Measurements from ENCODE around the gene MALAT1. TPM values are rescaled to one million over a fixed set of nuclear protein-coding genes. Genes with fewer than 3 reads are reported as not detected.

The MALAT1 gene
- total and polyA plus RNA-seq, 10 of the 15 experiments (the other 5 are each of a cell fraction or from before 2014, with no cell fraction given): 448 to 8,160 (median 2,019) TPM

DNA sequence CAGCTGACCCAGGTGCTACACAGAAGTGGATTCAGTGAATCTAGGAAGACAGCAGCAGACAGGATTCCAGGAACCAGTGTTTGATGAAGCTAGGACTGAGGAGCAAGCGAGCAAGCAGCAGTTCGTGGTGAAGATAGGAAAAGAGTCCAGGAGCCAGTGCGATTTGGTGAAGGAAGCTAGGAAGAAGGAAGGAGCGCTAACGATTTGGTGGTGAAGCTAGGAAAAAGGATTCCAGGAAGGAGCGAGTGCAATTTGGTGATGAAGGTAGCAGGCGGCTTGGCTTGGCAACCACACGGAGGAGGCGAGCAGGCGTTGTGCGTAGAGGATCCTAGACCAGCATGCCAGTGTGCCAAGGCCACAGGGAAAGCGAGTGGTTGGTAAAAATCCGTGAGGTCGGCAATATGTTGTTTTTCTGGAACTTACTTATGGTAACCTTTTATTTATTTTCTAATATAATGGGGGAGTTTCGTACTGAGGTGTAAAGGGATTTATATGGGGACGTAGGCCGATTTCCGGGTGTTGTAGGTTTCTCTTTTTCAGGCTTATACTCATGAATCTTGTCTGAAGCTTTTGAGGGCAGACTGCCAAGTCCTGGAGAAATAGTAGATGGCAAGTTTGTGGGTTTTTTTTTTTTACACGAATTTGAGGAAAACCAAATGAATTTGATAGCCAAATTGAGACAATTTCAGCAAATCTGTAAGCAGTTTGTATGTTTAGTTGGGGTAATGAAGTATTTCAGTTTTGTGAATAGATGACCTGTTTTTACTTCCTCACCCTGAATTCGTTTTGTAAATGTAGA, 1.7 kb downstream of the MALAT1 start (continued):
- TF ChIP-seq, protein P1, sequence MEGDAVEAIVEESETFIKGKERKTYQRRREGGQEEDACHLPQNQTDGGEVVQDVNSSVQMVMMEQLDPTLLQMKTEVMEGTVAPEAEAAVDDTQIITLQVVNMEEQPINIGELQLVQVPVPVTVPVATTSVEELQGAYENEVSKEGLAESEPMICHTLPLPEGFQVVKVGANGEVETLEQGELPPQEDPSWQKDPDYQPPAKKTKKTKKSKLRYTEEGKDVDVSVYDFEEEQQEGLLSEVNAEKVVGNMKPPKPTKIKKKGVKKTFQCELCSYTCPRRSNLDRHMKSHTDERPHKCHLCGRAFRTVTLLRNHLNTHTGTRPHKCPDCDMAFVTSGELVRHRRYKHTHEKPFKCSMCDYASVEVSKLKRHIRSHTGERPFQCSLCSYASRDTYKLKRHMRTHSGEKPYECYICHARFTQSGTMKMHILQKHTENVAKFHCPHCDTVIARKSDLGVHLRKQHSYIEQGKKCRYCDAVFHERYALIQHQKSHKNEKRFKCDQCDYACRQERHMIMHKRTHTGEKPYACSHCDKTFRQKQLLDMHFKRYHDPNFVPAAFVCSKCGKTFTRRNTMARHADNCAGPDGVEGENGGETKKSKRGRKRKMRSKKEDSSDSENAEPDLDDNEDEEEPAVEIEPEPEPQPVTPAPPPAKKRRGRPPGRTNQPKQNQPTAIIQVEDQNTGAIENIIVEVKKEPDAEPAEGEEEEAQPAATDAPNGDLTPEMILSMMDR (IDR thresholded peaks at IDR 0.05 in 2 of 3, conservative IDR thresholded peaks at IDR 0.05 in 1 of 3; ENCODE audit: control insufficient read depth in 2 of 3, extremely low read depth in 1 of 3, insufficient read depth in 1 of 3, low read depth in 3 of 3, low read length in 3 of 3): no peak
- no peak for TF ChIP-seq KDM1A (IDR thresholded peaks at IDR 0.05; ENCODE audit: borderline replicate concordance)
- no peak for TF ChIP-seq CHD4 (IDR thresholded peaks at IDR 0.05)
- TF ChIP-seq, protein P2, sequence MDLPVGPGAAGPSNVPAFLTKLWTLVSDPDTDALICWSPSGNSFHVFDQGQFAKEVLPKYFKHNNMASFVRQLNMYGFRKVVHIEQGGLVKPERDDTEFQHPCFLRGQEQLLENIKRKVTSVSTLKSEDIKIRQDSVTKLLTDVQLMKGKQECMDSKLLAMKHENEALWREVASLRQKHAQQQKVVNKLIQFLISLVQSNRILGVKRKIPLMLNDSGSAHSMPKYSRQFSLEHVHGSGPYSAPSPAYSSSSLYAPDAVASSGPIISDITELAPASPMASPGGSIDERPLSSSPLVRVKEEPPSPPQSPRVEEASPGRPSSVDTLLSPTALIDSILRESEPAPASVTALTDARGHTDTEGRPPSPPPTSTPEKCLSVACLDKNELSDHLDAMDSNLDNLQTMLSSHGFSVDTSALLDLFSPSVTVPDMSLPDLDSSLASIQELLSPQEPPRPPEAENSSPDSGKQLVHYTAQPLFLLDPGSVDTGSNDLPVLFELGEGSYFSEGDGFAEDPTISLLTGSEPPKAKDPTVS (IDR thresholded peaks at IDR 0.05; ENCODE audit: low read depth, low read length): 0 out of 2 replicates have a peak, but pooled peaks have one; percentile 39
- TF ChIP-seq POLR2AphosphoS5 (IDR thresholded peaks at IDR 0.05; ENCODE audit: low read length): peak; percentile 99
- TF ChIP-seq ZZZ3 (IDR thresholded peaks at IDR 0.05; ENCODE audit: control insufficient read depth, insufficient read length, low read depth): no peak
- TF ChIP-seq CBFB (IDR thresholded peaks at IDR 0.05; ENCODE audit: low read depth): peak; percentile 7; the same call in 1 of the 2 replicates
- TF ChIP-seq, protein P3, sequence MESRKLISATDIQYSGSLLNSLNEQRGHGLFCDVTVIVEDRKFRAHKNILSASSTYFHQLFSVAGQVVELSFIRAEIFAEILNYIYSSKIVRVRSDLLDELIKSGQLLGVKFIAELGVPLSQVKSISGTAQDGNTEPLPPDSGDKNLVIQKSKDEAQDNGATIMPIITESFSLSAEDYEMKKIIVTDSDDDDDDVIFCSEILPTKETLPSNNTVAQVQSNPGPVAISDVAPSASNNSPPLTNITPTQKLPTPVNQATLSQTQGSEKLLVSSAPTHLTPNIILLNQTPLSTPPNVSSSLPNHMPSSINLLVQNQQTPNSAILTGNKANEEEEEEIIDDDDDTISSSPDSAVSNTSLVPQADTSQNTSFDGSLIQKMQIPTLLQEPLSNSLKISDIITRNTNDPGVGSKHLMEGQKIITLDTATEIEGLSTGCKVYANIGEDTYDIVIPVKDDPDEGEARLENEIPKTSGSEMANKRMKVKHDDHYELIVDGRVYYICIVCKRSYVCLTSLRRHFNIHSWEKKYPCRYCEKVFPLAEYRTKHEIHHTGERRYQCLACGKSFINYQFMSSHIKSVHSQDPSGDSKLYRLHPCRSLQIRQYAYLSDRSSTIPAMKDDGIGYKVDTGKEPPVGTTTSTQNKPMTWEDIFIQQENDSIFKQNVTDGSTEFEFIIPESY (IDR thresholded peaks at IDR 0.05): no peak
- TF ChIP-seq BACH1 (IDR thresholded peaks at IDR 0.05; ENCODE audit: borderline replicate concordance): peak; percentile 87
- no peak for TF ChIP-seq BRCA1 (IDR thresholded peaks at IDR 0.05; ENCODE audit: low read depth, low read length)
- no peak for TF ChIP-seq SMARCA5 (IDR thresholded peaks at IDR 0.05)
- 0 out of 2 replicates have a peak, but pooled peaks have one; percentile 37 for TF ChIP-seq TCF3 (IDR thresholded peaks at IDR 0.05; ENCODE audit: borderline replicate concordance, insufficient read depth, low read depth, low read length)
- no peak for TF ChIP-seq ZNF217 (IDR thresholded peaks at IDR 0.05)
- no peak for TF ChIP-seq ZNF622 (IDR thresholded peaks at IDR 0.05)
- no peak for TF ChIP-seq STAT1 (conservative IDR thresholded peaks at IDR 0.05)
- TF ChIP-seq CHD1 (IDR thresholded peaks at IDR 0.05; ENCODE audit: low read depth, low read length): no peak; the same call in 1 of the 2 replicates
- TF ChIP-seq, protein P4, sequence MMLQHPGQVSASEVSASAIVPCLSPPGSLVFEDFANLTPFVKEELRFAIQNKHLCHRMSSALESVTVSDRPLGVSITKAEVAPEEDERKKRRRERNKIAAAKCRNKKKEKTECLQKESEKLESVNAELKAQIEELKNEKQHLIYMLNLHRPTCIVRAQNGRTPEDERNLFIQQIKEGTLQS (IDR thresholded peaks at IDR 0.05; ENCODE audit: borderline replicate concordance, extremely low read depth, low read depth, low read length): no peak
- TF ChIP-seq, protein P5, sequence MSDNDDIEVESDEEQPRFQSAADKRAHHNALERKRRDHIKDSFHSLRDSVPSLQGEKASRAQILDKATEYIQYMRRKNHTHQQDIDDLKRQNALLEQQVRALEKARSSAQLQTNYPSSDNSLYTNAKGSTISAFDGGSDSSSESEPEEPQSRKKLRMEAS (IDR thresholded peaks at IDR 0.05; ENCODE audit: low read depth, low read length): no peak
- TF ChIP-seq, protein P6, sequence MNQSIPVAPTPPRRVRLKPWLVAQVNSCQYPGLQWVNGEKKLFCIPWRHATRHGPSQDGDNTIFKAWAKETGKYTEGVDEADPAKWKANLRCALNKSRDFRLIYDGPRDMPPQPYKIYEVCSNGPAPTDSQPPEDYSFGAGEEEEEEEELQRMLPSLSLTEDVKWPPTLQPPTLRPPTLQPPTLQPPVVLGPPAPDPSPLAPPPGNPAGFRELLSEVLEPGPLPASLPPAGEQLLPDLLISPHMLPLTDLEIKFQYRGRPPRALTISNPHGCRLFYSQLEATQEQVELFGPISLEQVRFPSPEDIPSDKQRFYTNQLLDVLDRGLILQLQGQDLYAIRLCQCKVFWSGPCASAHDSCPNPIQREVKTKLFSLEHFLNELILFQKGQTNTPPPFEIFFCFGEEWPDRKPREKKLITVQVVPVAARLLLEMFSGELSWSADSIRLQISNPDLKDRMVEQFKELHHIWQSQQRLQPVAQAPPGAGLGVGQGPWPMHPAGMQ (IDR thresholded peaks at IDR 0.05; ENCODE audit: borderline replicate concordance): no peak
- TF ChIP-seq RCOR1 (conservative IDR thresholded peaks at IDR 0.05; ENCODE audit: low read depth, low read length): no peak

All from GM12878 (cell line).